Kidney epithelial cell (primary cell): Measurements from ENCODE around the gene ABLIM3. TPM values are rescaled to one million over a fixed set of nuclear protein-coding genes. Genes with fewer than 3 reads are reported as not detected.

Experiments
- DNase-seq: peaks from one replicate; pipeline ENCODE4 v3.0.0-alpha.2; 2010; ENCODE audit warnings: low read depth
- H3K27me3 ChIP-seq: 2 replicates; pipeline ENCODE4 v1.6.0; 2011; ENCODE audit warnings: low read length; ENCODE audit not compliant: control insufficient read depth, insufficient read depth
- H3K36me3 ChIP-seq: 2 replicates; pipeline ENCODE4 v1.5.1; 2011; ENCODE audit warnings: low read length; ENCODE audit not compliant: control insufficient read depth, insufficient read depth
- H3K4me3 ChIP-seq: 2 replicates; pipeline ENCODE4 v1.5.1; 2011; ENCODE audit warnings: low read depth, mild to moderate bottlenecking, control low read depth, low read length
- total RNA-seq: library from RNA; depleted of rRNA; stranded (reverse); fragments of >200 nt; gene quantifications from 2 replicates; pipeline ENCODE4 v1.2.3, GENCODE V29; 2015
- TF ChIP-seq, protein P1 (sequence below): IDR thresholded peaks from 2 replicates; pipeline ENCODE4 v1.5.1; 2011; ENCODE audit warnings: mild to moderate bottlenecking, moderate library complexity, low read length, control low read depth, inconsistent platforms; ENCODE audit not compliant: insufficient read depth, poor library complexity, severe bottlenecking

The ABLIM3 gene
- total RNA-seq, 1 donor from 2014 or later: 35.2 TPM

- no peaks in the 10 kb centered on the region for H3K36me3 ChIP-seq
- no peaks in the 10 kb centered on the region for H3K27me3 ChIP-seq
- TF ChIP-seq, protein P1, sequence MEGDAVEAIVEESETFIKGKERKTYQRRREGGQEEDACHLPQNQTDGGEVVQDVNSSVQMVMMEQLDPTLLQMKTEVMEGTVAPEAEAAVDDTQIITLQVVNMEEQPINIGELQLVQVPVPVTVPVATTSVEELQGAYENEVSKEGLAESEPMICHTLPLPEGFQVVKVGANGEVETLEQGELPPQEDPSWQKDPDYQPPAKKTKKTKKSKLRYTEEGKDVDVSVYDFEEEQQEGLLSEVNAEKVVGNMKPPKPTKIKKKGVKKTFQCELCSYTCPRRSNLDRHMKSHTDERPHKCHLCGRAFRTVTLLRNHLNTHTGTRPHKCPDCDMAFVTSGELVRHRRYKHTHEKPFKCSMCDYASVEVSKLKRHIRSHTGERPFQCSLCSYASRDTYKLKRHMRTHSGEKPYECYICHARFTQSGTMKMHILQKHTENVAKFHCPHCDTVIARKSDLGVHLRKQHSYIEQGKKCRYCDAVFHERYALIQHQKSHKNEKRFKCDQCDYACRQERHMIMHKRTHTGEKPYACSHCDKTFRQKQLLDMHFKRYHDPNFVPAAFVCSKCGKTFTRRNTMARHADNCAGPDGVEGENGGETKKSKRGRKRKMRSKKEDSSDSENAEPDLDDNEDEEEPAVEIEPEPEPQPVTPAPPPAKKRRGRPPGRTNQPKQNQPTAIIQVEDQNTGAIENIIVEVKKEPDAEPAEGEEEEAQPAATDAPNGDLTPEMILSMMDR: no peak
- H3K4me3 ChIP-seq: no peak overlapping the region
- DNase-seq: no peak
These were observed 147.1 kb downstream of the ABLIM3 start for GRCh38 chr5:149288436-149288835.

DNA sequence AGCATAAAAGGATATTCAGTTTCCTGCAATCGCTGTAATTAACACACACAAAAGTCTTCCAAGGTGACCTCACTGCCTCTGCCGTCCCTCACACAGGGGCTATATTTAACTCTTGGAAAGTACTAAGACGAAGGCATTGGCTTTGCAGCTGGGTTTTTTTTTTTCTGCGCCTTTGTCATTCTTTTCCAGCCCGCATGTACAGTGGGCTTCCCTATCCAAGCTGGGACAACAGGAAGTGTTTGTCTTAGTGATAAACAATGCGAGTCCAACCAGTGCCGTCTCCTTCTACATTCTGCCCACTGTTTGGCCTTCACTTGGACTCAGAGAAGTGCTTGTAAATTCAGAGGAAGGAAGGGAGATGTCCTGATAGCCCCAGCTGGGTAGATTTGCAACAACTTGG, 148.0 kb downstream of the ABLIM3 start:
- TF ChIP-seq, protein P1: no peak
- Histone ChIP-seq H3K27me3 (no peaks in the 10 kb centered on the region), H3K4me3 (no peak overlapping the region), H3K36me3 (no peaks in the 10 kb centered on the region)
- DNase-seq: no peak

DNA sequence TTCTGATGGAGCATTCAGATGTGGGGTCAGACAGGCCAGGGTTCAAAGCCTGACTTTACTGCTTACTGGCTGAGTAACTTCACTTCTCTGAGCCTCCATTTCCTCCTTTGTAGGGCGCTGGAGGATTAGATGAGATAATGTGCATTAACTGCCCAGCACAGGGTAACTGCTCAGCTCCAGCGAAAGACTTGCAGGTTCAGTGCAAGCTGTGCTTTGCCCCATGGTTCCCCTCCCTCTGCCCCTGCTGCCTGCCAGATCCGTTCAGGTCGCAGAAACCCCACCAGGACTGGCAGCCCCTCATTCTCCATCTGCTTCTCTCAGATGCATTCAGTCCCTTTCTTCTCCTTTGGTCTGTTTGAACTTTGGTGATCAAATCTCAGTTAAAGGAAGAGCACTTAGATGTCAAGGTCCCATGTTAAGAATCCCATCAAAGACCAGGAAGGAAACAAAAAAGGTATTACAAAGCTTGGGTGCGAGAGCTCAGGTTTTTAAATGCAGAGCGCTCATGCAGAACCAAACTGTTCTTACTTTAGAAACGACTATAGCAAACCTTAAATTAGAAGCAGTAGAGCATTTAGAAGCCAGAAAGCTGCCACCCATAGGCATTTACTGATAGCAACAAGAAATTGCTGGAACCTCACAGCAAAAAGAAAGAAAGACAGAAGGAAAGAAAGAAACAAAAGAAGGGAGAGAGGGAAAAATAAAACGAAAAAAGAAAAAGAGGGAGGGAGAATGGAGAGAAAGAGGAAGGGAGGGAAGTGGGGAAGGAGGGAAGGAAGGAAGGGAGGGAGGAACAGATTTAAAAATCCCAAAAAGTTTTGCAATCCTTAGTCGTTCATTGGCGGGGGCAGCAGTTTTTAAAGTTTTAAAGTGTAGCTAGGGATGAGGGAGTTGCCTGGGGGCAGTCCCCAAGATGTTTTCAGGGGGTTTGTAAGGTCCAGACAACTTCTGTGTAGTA, 153.9 kb downstream of the ABLIM3 start:
- no peak for DNase-seq

DNA sequence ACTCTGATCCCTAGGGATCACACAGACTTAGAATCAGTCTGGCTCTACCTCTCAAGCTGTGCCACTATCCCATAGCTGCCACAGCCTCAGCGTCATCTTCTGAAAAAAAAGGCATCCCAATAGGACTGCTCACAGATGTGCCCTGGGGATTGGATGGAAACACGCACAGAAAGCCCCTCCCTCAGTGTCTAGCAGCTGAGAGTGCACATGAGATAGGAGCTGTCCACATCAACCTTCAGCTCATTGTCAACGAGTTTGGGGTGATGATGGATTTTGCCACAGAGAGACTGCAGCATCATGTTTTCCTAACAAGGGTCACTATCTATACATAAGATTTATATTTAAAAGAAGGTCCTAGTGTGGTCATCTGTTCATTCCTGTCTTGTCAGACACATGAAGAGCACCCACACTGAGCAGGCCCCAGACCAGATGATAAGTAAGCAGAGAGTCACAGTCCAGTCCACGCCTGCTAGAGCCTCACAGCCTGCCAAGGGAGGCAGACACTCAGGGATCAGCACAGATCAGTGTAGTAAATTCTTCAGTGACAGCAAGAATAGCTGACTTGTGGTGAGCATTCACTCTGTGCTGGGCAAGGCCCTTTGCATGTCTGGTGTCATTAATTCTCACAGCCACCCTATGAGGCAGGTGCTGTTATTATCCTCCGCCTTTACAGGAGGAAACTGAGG, 156.2 kb downstream of the ABLIM3 start:
- no peaks in the 10 kb centered on the region for H3K27me3 ChIP-seq
- no peak for DNase-seq
- TF ChIP-seq, protein P1: no peak
- no peak overlapping the region for H3K4me3 ChIP-seq
- no peaks in the 10 kb centered on the region for H3K36me3 ChIP-seq

More for the DNA sequence above, 153.9 kb downstream of the ABLIM3 start:
- TF ChIP-seq, protein P1: no peak
- H3K36me3 ChIP-seq: no peaks in the 10 kb centered on the region
- no peaks in the 10 kb centered on the region for H3K27me3 ChIP-seq
- no peak overlapping the region for H3K4me3 ChIP-seq

DNA sequence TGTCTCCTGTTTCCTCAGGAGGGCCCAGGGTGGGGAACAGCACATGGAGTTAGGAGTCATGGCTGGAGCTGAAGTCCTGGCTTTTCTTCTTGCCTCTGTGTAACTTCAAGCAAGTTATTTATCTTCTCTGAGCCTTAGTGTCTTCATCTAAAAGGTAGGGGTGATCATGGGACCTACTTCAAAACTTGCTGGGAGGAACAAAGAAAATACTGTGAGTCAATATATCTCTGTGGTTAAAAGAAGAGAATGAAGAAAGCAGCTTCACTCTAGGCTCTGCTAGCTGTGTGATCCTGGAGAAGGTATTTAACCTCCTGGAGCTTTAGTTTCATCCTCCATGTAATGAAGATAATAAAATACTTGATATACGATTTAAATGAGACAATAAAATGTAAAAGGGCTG, 156.9 kb downstream of the ABLIM3 start:
- Histone ChIP-seq H3K4me3 (no peak overlapping the region), H3K27me3 (no peaks in the 10 kb centered on the region), H3K36me3 (no peaks in the 10 kb centered on the region)
- TF ChIP-seq, protein P1: no peak
- no peak for DNase-seq
